Activated CD8-positive, alpha-beta memory T cell treated with anti-CD3 and anti-CD28 coated beads, Interleukin-2, amount 50 U/mL, for 4 hours (primary cell): ENCODE data around the gene SLCO2A1.

Experiments
- DNase-seq: peaks from one replicate; pipeline ENCODE4 v3.0.0-alpha.2; 2020

Gene SLCO2A1

GRCh38 chr3:134060561-134061385, 31.0 kb upstream of the SLCO2A1 start:
- DNase-seq: no peak

- DNase-seq: no peak
Observed at GRCh38 chr3:134059671-134060560, 30.2 kb upstream of the SLCO2A1 start.

GRCh38 chr3:134059035-134059601, 29.4 kb upstream of the SLCO2A1 start:
- no peak for DNase-seq

GRCh38 chr3:134057654-134058110, 28.0 kb upstream of the SLCO2A1 start:
- DNase-seq: no peak

GRCh38 chr3:134057006-134057653, 27.4 kb upstream of the SLCO2A1 start:
- DNase-seq: no peak

DNA sequence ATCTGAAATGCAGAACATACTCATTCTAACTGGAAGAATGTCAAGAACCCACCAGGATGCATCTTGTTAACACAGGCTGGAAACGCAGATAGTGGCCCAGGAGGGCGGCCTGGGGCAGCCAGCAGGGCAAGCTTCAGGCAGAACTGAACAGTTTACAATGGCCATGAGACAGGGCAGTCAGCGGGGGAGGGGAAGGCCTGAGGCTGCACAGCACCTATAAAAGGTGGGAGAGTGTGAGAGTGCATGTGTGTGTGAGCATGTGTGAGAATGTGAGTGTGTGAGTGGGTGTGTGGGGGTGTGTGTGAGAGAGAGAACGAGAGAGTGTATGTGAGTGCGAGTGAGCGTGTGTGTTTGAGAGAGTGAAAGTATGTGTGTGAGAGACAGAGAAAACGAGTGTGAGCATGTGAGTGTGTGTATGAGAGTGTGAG, 26.8 kb upstream of the SLCO2A1 start:
- no peak for DNase-seq

GRCh38 chr3:134055661-134056060, 25.9 kb upstream of the SLCO2A1 start:
- no peak for DNase-seq

GRCh38 chr3:134054881-134055280, 25.2 kb upstream of the SLCO2A1 start:
- DNase-seq: no peak

DNA sequence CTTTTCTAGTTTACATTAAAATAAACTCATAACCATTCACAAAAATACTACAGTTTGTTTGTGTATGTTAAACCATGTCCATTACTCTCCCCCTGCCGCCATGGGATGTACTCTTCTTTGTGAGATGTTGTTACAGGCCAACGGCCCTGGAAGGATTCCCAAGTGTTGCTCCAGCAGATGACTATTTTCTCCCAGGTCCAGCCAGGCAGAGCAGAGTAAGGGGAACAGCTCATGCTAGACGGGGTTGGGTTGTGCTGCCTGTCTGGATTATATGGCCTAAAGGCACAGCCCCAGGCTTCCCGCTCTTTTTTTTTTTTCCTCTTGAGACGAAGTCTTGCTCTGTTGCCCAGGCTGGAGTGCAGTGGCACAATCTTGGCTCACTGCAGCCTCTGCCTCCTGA, 24.5 kb upstream of the SLCO2A1 start:
- DNase-seq: no peak

DNA sequence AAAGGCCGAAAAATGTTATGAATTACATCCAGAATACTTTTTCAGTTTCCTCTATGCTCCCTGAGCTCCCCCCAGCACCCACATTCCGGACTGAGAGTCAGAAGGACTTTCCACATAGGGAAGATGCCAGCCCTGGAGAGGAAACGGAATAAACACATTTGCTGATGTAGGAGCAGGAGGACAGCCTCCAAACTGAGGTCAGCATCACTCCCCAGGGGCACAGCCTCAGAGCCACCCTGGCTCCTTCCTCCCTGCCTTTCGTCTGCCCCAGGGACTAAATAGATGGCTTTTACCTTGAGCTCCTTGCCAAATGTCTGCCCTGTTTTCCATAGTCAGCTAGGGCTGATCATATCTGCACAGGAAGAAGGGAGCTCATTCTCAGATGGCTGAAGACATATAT, 22.6 kb upstream of the SLCO2A1 start:
- no peak for DNase-seq

DNA sequence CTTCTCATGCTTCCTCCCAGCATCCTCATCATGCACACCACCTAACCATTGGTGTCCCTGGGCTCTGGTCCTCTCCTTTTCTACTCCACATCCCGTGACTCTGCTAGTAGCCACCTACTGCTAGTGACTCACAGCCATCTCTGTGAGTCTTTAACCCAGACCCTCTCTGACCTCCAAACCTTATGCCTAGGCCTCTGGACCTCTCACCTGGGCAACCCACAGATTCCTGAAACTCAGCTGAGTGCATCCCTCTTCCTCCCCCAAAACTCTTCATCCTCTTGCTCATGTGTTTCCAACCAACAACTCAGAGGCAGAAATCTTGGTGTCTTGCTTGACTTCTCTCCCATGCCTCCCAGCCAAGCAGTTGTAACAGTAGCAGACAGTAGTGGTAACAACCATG, 20.0 kb upstream of the SLCO2A1 start:
- DNase-seq: no peak

DNA sequence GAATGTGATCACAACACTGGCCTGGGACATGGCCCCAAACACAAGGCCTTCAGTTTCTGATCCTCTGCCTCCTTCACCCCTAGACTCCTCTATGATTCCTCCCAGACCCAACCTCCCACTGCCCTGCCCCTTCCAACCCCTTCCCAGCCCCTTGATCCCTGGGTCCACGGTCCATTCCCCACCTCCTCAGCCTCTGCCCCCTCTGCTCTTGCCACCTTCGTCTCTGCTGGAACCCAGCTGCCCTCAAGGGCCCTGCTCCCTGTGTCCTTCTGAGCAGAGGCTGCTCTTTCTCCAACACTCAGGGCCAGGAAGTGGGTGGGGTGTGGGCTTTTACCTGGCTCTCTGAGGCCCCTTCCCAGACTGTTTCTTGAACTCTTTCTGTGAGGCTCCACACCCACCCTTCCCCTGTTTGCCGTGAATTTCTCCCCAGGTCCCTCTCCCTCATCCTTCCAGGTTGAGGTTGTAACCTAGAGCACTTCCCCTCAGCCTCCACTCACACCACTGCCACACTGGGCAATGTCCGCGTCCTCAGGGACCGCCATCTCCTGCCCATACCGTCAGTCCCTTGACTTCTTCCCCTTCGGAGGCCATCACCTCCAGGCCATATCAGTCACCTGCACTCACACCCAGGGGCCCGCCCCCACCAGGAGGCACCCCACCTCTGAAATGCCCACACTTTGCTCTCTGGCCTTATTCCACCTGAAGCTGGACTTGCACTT, 18.7 kb upstream of the SLCO2A1 start:
- DNase-seq: no peak

DNA sequence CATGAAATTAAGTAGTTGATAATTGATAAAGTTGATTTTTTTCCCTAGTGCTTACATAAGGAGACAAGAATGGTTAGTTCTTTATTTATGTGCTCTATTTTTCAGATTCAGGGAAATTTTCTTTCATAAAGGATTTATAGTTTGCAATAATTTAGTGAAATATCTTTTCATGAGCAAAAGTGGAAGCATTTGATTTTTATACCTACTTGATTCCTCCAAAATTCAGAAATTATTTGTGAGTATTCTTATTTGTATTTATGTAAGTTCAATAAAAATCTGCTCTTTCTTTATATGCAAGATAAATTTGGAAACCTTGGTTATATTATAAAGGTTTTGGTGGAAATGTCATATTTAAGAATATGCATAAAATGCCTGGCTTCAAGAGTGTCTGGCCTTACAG, 14.7 kb upstream of the SLCO2A1 start:
- DNase-seq: no peak

DNA sequence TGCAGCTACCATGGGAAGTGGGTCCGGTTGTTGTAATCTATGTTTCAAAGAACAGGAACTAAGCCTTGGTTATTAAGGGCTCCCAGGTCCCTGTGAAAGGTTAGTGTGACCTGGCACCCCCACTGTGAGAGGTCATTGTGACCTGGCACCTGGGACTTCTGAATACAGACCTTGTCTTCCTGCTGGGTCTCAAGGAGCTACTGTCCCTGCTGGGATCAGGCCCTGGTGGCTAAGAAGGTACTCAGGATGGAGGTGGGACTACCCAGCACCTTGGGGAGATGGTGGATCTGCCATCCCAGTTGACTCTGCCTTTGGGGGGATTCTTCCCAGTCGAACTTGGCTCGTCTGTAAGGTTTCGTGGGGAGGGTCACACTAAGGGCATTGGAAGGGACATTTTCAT, 10.3 kb upstream of the SLCO2A1 start:
- DNase-seq: no peak

GRCh38 chr3:134039161-134039862, 9.6 kb upstream of the SLCO2A1 start:
- DNase-seq: no peak

- DNase-seq: no peak
Observed at GRCh38 chr3:134038716-134039115, 9.0 kb upstream of the SLCO2A1 start.

- no peak for DNase-seq
Observed at GRCh38 chr3:134038071-134038491, 8.4 kb upstream of the SLCO2A1 start.

- DNase-seq: no peak
Observed at GRCh38 chr3:134037168-134037567, 7.4 kb upstream of the SLCO2A1 start.

- DNase-seq: no peak
Observed at GRCh38 chr3:134036291-134036690, 6.6 kb upstream of the SLCO2A1 start.

DNA sequence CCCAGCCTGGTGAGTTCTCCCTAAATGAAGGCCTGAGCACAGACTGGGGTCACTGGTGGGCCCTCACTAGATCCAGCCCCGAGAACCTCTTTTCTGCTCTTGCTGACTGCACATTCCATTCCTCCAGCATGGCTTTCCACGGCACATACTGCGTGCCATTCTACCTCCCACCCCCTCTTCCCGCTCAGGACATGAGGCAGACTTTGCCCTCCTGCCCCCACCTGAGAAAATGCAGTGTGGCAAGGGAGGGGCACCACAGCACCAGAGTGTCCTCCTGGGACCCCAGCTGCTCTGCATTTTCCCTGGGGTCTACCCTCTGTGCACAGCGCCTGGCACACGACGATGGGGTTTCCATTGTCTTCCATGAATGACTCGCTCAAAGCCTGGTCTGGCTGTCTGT, 6.1 kb upstream of the SLCO2A1 start:
- DNase-seq: no peak

GRCh38 chr3:134034005-134034785, 4.5 kb upstream of the SLCO2A1 start:
- DNase-seq: no peak
